Kidney epithelial cell (primary cell): ENCODE results near the gene COL9A3. TPM values are rescaled to one million over a fixed set of nuclear protein-coding genes. Genes with fewer than 3 reads are reported as not detected.

ENCODE experiments used
- DNase-seq: peaks from one replicate; pipeline ENCODE4 v3.0.0-alpha.2; 2010; ENCODE audit warnings: low read depth
- H3K27me3 ChIP-seq: 2 replicates; pipeline ENCODE4 v1.6.0; 2011; ENCODE audit warnings: low read length; ENCODE audit not compliant: control insufficient read depth, insufficient read depth
- H3K36me3 ChIP-seq: 2 replicates; pipeline ENCODE4 v1.5.1; 2011; ENCODE audit warnings: low read length; ENCODE audit not compliant: control insufficient read depth, insufficient read depth
- H3K4me3 ChIP-seq: 2 replicates; pipeline ENCODE4 v1.5.1; 2011; ENCODE audit warnings: low read depth, mild to moderate bottlenecking, control low read depth, low read length
- CTCF ChIP-seq: IDR thresholded peaks from 2 replicates; pipeline ENCODE4 v1.5.1; 2011; ENCODE audit warnings: mild to moderate bottlenecking, moderate library complexity, low read length, control low read depth, inconsistent platforms; ENCODE audit not compliant: insufficient read depth, poor library complexity, severe bottlenecking
- total RNA-seq: library from RNA; depleted of rRNA; stranded (reverse); fragments of >200 nt; gene quantifications from 2 replicates; pipeline ENCODE4 v1.2.3, GENCODE V29; 2015

The COL9A3 gene
- total RNA-seq, 1 donor from 2014 or later, result 10.4 TPM

- no peak for DNase-seq
- Histone ChIP-seq H3K36me3 (peaks cover 4% of the 10 kb centered on the region), H3K27me3 (peaks cover 31% of the 10 kb centered on the region), H3K4me3 (no peak overlapping the region)
- TF ChIP-seq CTCF, result no peak
Observed at GRCh38 chr20:62814060-62814708, 2.7 kb upstream of the COL9A3 start.

- H3K27me3 ChIP-seq, result peaks cover 31% of the 10 kb centered on the region
- no peak for DNase-seq
- H3K4me3 ChIP-seq, result no peak overlapping the region
- peaks cover 4% of the 10 kb centered on the region for H3K36me3 ChIP-seq
- TF ChIP-seq CTCF, result no peak
Observed at GRCh38 chr20:62814709-62815065, 2.2 kb upstream of the COL9A3 start.

- DNase-seq, result no peak
- no peak for TF ChIP-seq CTCF
- Histone ChIP-seq H3K27me3 (peaks cover 31% of the 10 kb centered on the region), H3K36me3 (no peaks in the 10 kb centered on the region), H3K4me3 (no peak overlapping the region)
Observed at GRCh38 chr20:62815066-62815991, 1.5 kb upstream of the COL9A3 start.

GRCh38 chr20:62816031-62816883, 593 bp upstream of the COL9A3 start:
- Histone ChIP-seq H3K4me3 (peak overlapping the region; percentile 0), H3K27me3 (peaks cover 31% of the 10 kb centered on the region), H3K36me3 (no peaks in the 10 kb centered on the region)
- no peak for DNase-seq
- no peak for TF ChIP-seq CTCF

- H3K36me3 ChIP-seq, result no peaks in the 10 kb centered on the region
- TF ChIP-seq CTCF, result no peak
- peaks cover 31% of the 10 kb centered on the region for H3K27me3 ChIP-seq
- DNase-seq, result no peak
- no peak overlapping the region for H3K4me3 ChIP-seq
Observed at GRCh38 chr20:62817975-62818591, 1.2 kb downstream of the COL9A3 start.
